Spleen (tissue), 7 donors: ENCODE results near the gene CD8B.

ENCODE experiments used
- CTCF ChIP-seq, 11 experiments: fragments of 200-600 bp in 7 of 11; fragments of 450-650 bp in 4 of 11; sonication (generic) in 4 of 11; IDR thresholded peaks in 8 of 11; conservative IDR thresholded peaks in 3 of 11; 1 replicate in 7 of 11; 2 replicates in 4 of 11; pipeline versions ENCODE4 v1.4.0 to v1.8.0; 2016 to 2021; ENCODE audit warnings: antibody characterized with exemption in 11 of 11, inconsistent platforms in 4 of 11, mild to moderate bottlenecking in 1 of 11
- POLR2A ChIP-seq, 3 donors: fragments of 450-650 bp; IDR thresholded peaks; one replicate each; pipeline ENCODE4 v1.5.1; 2017; ENCODE audit warnings: antibody characterized with exemption in 3 of 3, mild to moderate bottlenecking in 1 of 3
- POLR2AphosphoS5 ChIP-seq, 3 donors: sonication (generic); formaldehyde crosslinking; IDR thresholded peaks; one replicate each; pipeline ENCODE4 v1.5.1; 2017; ENCODE audit warnings: antibody characterized with exemption in 3 of 3
- donor health status: DM: no; HTN: no; CAD: no; lungs with moderate emphysema.
- donor health status: DM: no; HTN: no; CAD: no.
- donor health status: DM: no; HTN: no; CAD: no.

- TF ChIP-seq CTCF (IDR thresholded peaks at IDR 0.05 in 8 of 11, conservative IDR thresholded peaks at IDR 0.05 in 3 of 11) = no peak
- TF ChIP-seq POLR2A (IDR thresholded peaks at IDR 0.05) = no peak
- TF ChIP-seq POLR2AphosphoS5 (IDR thresholded peaks at IDR 0.05) = no peak
Measured at GRCh38 chr2:86779971-86780370, 81.7 kb downstream of the CD8B start.
